HepG2 (cell line): ENCODE results near the gene IZUMO4. TPM values are rescaled to one million over a fixed set of nuclear protein-coding genes. Genes with fewer than 3 reads are reported as not detected.

Experiments
- CSRNP2 ChIP-seq: sonication (generic); formaldehyde crosslinking; conservative IDR thresholded peaks from 2 replicates; pipeline ENCODE4 v1.8.0; 2022; ENCODE audit warnings: low read depth, missing genetic modification reagents
- E2F5 ChIP-seq: sonication (generic); formaldehyde crosslinking; conservative IDR thresholded peaks from 2 replicates; pipeline ENCODE4 v1.4.0; 2020; ENCODE audit warnings: missing genetic modification reagents
- GPBP1L1 ChIP-seq: sonication (generic); formaldehyde crosslinking; IDR thresholded peaks from 2 replicates; pipeline ENCODE4 v1.5.0; 2020; ENCODE audit warnings: mild to moderate bottlenecking, missing genetic modification reagents
- HOXD1 ChIP-seq: sonication (generic); formaldehyde crosslinking; IDR thresholded peaks from 2 replicates; pipeline ENCODE4 v1.5.0; 2020; ENCODE audit warnings: missing genetic modification reagents
- PRDM15 ChIP-seq: sonication (generic); formaldehyde crosslinking; IDR thresholded peaks from 2 replicates; pipeline ENCODE4 v1.4.0; 2020; ENCODE audit warnings: missing genetic modification reagents
- RARA ChIP-seq: IDR thresholded peaks from 2 replicates; pipeline ENCODE4 v1.6.1; 2016; ENCODE audit warnings: missing genetic modification reagents, missing compliant biosample characterization
- REL ChIP-seq: sonication (generic); formaldehyde crosslinking; conservative IDR thresholded peaks from 2 replicates; pipeline ENCODE4 v1.8.0; 2022; ENCODE audit warnings: mild to moderate bottlenecking, missing genetic modification reagents, moderate library complexity
- SOX6 ChIP-seq, 2 experiments: fragments of 450-650 bp in 1 of 2; sonication (generic) in 1 of 2; formaldehyde crosslinking in 1 of 2; IDR thresholded peaks; 2 replicates each; pipeline versions ENCODE4 v1.4.0 to v1.6.1; 2017 to 2020; ENCODE audit warnings: antibody characterized with exemption in 1 of 2, mild to moderate bottlenecking in 1 of 2, missing genetic modification reagents in 1 of 2
- ZNF234 ChIP-seq: sonication (generic); formaldehyde crosslinking; conservative IDR thresholded peaks from 2 replicates; pipeline ENCODE4 v1.5.1; 2020; ENCODE audit warnings: mild to moderate bottlenecking, missing genetic modification reagents
- ZNF326 ChIP-seq: sonication (generic); formaldehyde crosslinking; IDR thresholded peaks from 2 replicates; pipeline ENCODE4 v1.4.0; 2020; ENCODE audit warnings: missing genetic modification reagents, borderline replicate concordance
- ZNF33A ChIP-seq: sonication (generic); formaldehyde crosslinking; IDR thresholded peaks from 2 replicates; pipeline ENCODE4 v1.5.1; 2020; ENCODE audit warnings: missing genetic modification reagents, mild to moderate bottlenecking, moderate library complexity, borderline replicate concordance
- ZNF75D ChIP-seq: sonication (generic); formaldehyde crosslinking; IDR thresholded peaks from 2 replicates; pipeline ENCODE4 v1.8.1; 2023; ENCODE audit warnings: missing genetic modification reagents, mild to moderate bottlenecking, borderline replicate concordance
- ZNF777 ChIP-seq: sonication (generic); formaldehyde crosslinking; IDR thresholded peaks from 2 replicates; pipeline ENCODE4 v1.4.0; 2020; ENCODE audit warnings: missing genetic modification reagents
- ZNF839 ChIP-seq: sonication (generic); formaldehyde crosslinking; IDR thresholded peaks from 2 replicates; pipeline ENCODE4 v1.4.0; 2020; ENCODE audit warnings: missing genetic modification reagents, mild to moderate bottlenecking, borderline replicate concordance
- ZNF841 ChIP-seq: sonication (generic); formaldehyde crosslinking; IDR thresholded peaks from 2 replicates; pipeline ENCODE4 v1.8.1; 2023; ENCODE audit warnings: missing genetic modification reagents, borderline replicate concordance
- ZSCAN20 ChIP-seq: sonication (generic); formaldehyde crosslinking; IDR thresholded peaks from 2 replicates; pipeline ENCODE4 v1.4.0; 2020; ENCODE audit warnings: missing genetic modification reagents, mild to moderate bottlenecking, borderline replicate concordance
- polyA plus RNA-seq, 8 experiments: library from polyadenylated mRNA; depleted of rRNA in 3 of 8; stranded (reverse) in 7 of 8; unstranded in 1 of 8; fragments of >200 nt; fragmentation: Illumina TruSeq in 4 of 8; extraction: Trizol in 4 of 8; gene quantifications; 2 replicates each; pipeline versions ENCODE4 v1.2.1 to v1.2.3, GENCODE V29; 2011 to 2016; ENCODE audit warnings: low read depth in 4 of 8, missing spikeins in 1 of 8, mixed read lengths in 1 of 8; ENCODE audit not compliant: insufficient read depth in 1 of 8
- total RNA-seq, 5 experiments: library from RNA; depleted of rRNA; stranded (reverse); fragments of >200 nt; fragmentation: Illumina TruSeq; extraction: Trizol; gene quantifications; 2 replicates each; pipeline ENCODE4 v1.2.3, GENCODE V29; 2016; ENCODE audit warnings: low read depth in 1 of 5
- TF ChIP-seq, protein P1 (sequence below): sonication (generic); formaldehyde crosslinking; IDR thresholded peaks from 2 replicates; pipeline ENCODE4 v1.8.0; 2022; ENCODE audit warnings: mild to moderate bottlenecking, missing genetic modification reagents
- TF ChIP-seq, protein P2 (sequence below): sonication (generic); formaldehyde crosslinking; IDR thresholded peaks from 2 replicates; pipeline ENCODE4 v1.4.0; 2020; ENCODE audit warnings: mild to moderate bottlenecking, missing genetic modification reagents
- TF ChIP-seq, protein P3 (sequence below): sonication (generic); formaldehyde crosslinking; IDR thresholded peaks from 2 replicates; pipeline ENCODE4 v1.4.0; 2020; ENCODE audit warnings: mild to moderate bottlenecking, missing genetic modification reagents

IZUMO4 gene
- total and polyA plus RNA-seq, 2 of the 13 experiments (the other 11 are each of a cell fraction or from before 2014, with no cell fraction given), result 0.77 to 3.9 TPM

DNA sequence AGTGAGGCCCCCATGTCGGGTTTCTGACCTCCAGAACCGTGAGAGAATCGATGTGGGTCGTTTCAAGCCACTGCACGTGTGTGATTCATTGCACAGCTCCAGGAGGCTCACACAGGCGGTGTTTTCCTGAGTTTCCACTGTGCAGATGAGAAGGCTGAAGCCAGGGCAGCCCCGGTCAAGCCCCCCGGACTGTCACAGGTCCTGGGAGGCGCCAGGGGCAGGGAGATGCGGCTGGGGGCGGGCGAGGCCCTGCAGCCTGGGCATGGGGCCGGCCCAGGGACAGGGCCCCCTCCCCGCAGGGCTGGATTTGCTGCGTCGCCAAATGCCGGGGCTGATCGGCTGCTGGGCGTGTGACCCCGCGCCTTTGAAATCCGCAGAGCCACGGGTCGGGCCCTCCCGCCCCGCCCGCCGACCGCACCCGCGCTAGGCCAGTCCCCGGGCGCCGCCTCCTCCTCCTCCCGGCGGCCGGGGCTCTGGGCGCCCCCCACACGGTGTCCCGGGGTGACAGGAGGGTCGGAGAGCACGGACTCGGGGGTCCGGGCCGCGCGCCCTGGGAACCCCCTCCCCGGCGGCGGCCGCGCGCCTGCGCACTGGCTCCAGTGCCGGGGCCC, 35.7 kb upstream of the IZUMO4 start (continued):
- TF ChIP-seq RARA (CRISPR knock-in tag) (peak; percentile 55; the same call in 1 of the 2 replicates), SOX6 (IDR thresholded peaks at IDR 0.05) (no peak), SOX6 (CRISPR knock-in tag; IDR thresholded peaks at IDR 0.05) (no peak; the same call in 1 of the 2 replicates), ZSCAN20 (CRISPR knock-in tag) (peak; percentile 71; the same call in 1 of the 2 replicates), GPBP1L1 (CRISPR knock-in tag) (no peak), PRDM15 (CRISPR knock-in tag) (peak; percentile 86; the same call in 1 of the 2 replicates), ZNF234 (CRISPR knock-in tag) (0 out of 2 replicates have a peak, but pooled peaks have one; percentile 75), REL (0 out of 2 replicates have a peak, but pooled peaks have one; percentile 53), ZNF839 (CRISPR knock-in tag) (no peak), HOXD1 (CRISPR knock-in tag) (no peak), E2F5 (CRISPR knock-in tag) (peak; percentile 74; the same call in 1 of the 2 replicates), ZNF75D (no peak), CSRNP2 (CRISPR knock-in tag) (no peak), ZNF33A (no peak), ZNF777 (CRISPR knock-in tag) (no peak), ZNF841 (no peak), ZNF326 (no peak)
- TF ChIP-seq, protein P1, sequence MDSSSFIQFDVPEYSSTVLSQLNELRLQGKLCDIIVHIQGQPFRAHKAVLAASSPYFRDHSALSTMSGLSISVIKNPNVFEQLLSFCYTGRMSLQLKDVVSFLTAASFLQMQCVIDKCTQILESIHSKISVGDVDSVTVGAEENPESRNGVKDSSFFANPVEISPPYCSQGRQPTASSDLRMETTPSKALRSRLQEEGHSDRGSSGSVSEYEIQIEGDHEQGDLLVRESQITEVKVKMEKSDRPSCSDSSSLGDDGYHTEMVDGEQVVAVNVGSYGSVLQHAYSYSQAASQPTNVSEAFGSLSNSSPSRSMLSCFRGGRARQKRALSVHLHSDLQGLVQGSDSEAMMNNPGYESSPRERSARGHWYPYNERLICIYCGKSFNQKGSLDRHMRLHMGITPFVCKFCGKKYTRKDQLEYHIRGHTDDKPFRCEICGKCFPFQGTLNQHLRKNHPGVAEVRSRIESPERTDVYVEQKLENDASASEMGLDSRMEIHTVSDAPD (CRISPR knock-in tag), result no peak
- TF ChIP-seq, protein P2, sequence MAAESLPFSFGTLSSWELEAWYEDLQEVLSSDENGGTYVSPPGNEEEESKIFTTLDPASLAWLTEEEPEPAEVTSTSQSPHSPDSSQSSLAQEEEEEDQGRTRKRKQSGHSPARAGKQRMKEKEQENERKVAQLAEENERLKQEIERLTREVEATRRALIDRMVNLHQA, result no peak
- TF ChIP-seq, protein P3, sequence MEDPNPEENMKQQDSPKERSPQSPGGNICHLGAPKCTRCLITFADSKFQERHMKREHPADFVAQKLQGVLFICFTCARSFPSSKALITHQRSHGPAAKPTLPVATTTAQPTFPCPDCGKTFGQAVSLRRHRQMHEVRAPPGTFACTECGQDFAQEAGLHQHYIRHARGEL (CRISPR knock-in tag), result 0 out of 2 replicates have a peak, but pooled peaks have one; percentile 33
